GM21526 (cell line): Measurements from ENCODE around the gene CD9.

Experiments used
- ATAC-seq: cut with Tn5 transposase; IDR thresholded peaks from one replicate; pipeline ENCODE4 v1.9.1; 2021; ENCODE audit warnings: moderate library complexity; ENCODE audit not compliant: unreplicated experiment, low FRiP score

Gene CD9

GRCh38 chr12:6215932-6216494 lies 15.8 kb downstream of the CD9 start:
- ATAC-seq: no peak

- no peak for ATAC-seq
Observed at GRCh38 chr12:6216581-6216980, 16.4 kb downstream of the CD9 start.

GRCh38 chr12:6218347-6218925 lies 18.2 kb downstream of the CD9 start:
- ATAC-seq: no peak

GRCh38 chr12:6219980-6220379 lies 19.8 kb downstream of the CD9 start:
- no peak for ATAC-seq

GRCh38 chr12:6221146-6221545 lies 20.9 kb downstream of the CD9 start:
- ATAC-seq: no peak

GRCh38 chr12:6222078-6222654 lies 22.0 kb downstream of the CD9 start:
- ATAC-seq: no peak

GRCh38 chr12:6223545-6223944 lies 23.3 kb downstream of the CD9 start:
- ATAC-seq: no peak

GRCh38 chr12:6224550-6224949 lies 24.4 kb downstream of the CD9 start:
- ATAC-seq: no peak

GRCh38 chr12:6225630-6226001 lies 25.4 kb downstream of the CD9 start:
- ATAC-seq: no peak

GRCh38 chr12:6226002-6226678 lies 25.9 kb downstream of the CD9 start:
- ATAC-seq: no peak

GRCh38 chr12:6226679-6227051 lies 26.5 kb downstream of the CD9 start:
- ATAC-seq: no peak

- ATAC-seq: no peak
Observed at GRCh38 chr12:6228535-6229223, 28.5 kb downstream of the CD9 start.

GRCh38 chr12:6229224-6230218 lies 29.3 kb downstream of the CD9 start:
- ATAC-seq: no peak

- peak; percentile 61 for ATAC-seq
Observed at GRCh38 chr12:6230321-6231110, 30.3 kb downstream of the CD9 start.

GRCh38 chr12:6231359-6232268 lies 31.4 kb downstream of the CD9 start:
- ATAC-seq: no peak

- ATAC-seq: no peak
Observed at GRCh38 chr12:6233121-6233971, 33.1 kb downstream of the CD9 start.

- no peak for ATAC-seq
Observed at GRCh38 chr12:6234214-6234613, 34.0 kb downstream of the CD9 start.
